ENCODE data around the gene TP53BP2. TPM values are rescaled to one million over a fixed set of nuclear protein-coding genes. Genes with fewer than 3 reads are reported as not detected.
"Not testable (repeated sequence)": the region's sequence is repeated elsewhere in the genome, so short reads cannot be mapped to it uniquely, and the experiment has no call there.

TP53BP2 gene
- total RNA-seq, 1 donor from 2014 or later = 47.4 TPM

DNA sequence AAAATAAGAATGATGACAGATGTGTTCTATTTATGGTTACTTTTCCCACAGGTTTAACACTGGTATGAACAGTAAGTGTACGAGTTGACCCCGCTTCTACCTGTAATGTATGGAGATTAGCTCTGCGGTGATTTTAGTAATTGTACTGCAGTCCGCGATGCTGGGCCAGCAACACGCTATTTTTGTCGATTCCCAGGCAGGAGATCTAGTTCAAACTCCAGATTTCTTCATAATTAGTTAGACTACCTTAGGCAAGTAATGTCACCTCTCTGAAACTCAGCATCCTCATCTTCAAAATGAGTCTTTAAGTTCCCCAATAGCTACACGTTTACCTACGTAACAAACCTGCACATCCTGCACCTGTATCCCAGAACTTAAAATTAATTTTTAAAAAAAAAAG, 21.5 kb downstream of the TP53BP2 start:
- no peak for DNase-seq (ENCODE audit: low spot score)
- no peaks in the 10 kb centered on the region for H3K9me3 Mint-ChIP-seq (ENCODE audit: low read depth)
- peaks cover 4% of the 10 kb centered on the region for H3K36me3 Mint-ChIP-seq (ENCODE audit: low read depth)
- no peak overlapping the region for H3K4me3 Mint-ChIP-seq (ENCODE audit: unreplicated experiment)
- H3K27ac Mint-ChIP-seq (ENCODE audit: unreplicated experiment) = no peak overlapping the region
- TF ChIP-seq, protein P1, sequence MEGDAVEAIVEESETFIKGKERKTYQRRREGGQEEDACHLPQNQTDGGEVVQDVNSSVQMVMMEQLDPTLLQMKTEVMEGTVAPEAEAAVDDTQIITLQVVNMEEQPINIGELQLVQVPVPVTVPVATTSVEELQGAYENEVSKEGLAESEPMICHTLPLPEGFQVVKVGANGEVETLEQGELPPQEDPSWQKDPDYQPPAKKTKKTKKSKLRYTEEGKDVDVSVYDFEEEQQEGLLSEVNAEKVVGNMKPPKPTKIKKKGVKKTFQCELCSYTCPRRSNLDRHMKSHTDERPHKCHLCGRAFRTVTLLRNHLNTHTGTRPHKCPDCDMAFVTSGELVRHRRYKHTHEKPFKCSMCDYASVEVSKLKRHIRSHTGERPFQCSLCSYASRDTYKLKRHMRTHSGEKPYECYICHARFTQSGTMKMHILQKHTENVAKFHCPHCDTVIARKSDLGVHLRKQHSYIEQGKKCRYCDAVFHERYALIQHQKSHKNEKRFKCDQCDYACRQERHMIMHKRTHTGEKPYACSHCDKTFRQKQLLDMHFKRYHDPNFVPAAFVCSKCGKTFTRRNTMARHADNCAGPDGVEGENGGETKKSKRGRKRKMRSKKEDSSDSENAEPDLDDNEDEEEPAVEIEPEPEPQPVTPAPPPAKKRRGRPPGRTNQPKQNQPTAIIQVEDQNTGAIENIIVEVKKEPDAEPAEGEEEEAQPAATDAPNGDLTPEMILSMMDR (IDR thresholded peaks at IDR 0.05) = no peak
- peaks cover 55% of the 10 kb centered on the region for H3K4me1 Mint-ChIP-seq (ENCODE audit: low read depth)
- no peaks in the 10 kb centered on the region for H3K27me3 Mint-ChIP-seq (ENCODE audit: low read depth)

DNA sequence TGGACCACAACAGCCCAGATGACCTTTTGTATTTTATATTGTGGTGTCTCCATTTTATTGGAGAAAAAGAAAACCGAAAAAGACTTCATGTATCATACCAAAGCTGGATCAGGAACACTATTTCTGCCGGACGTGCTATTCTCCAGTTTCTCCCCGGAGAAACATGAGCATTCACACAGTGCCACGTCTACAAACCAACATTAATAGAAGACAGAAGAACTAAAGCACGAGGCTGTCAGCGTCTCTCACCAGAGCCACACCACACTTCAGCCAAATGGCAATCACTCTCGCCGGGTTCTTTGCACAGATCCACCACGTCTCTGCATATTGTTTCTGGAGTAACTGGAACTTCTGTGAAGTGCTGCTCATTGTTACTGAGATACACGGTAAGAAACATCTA, 24.8 kb downstream of the TP53BP2 start:
- DNase-seq (ENCODE audit: low spot score) = no peak
- Mint-ChIP-seq H3K4me3 (ENCODE audit: unreplicated experiment) (no peak overlapping the region), H3K27ac (ENCODE audit: unreplicated experiment) (peak overlapping the region; percentile 91), H3K27me3 (ENCODE audit: low read depth) (no peaks in the 10 kb centered on the region), H3K4me1 (ENCODE audit: low read depth) (peaks cover 49% of the 10 kb centered on the region), H3K9me3 (ENCODE audit: low read depth) (no peaks in the 10 kb centered on the region), H3K36me3 (ENCODE audit: low read depth) (peaks cover 8% of the 10 kb centered on the region)
- TF ChIP-seq, protein P1 (IDR thresholded peaks at IDR 0.05) = no peak

DNA sequence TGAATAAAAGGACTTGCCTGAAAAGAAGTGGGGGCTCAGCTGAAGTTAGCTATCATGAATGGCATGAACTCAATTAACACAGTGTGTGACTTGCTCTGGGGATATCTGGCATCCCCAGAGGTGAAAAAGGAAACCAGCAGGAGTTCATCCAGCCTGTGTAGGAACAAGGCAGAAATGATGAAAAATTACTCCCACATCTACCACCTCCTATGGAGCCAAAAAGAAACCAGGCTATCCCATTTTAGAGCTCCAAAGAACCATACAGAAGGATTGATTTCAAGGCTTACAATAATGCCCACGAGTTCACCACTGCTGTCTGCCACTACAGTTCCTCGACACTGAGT, 25.3 kb downstream of the TP53BP2 start:
- no peaks in the 10 kb centered on the region for H3K9me3 Mint-ChIP-seq (ENCODE audit: low read depth)
- H3K27me3 Mint-ChIP-seq (ENCODE audit: low read depth) = no peaks in the 10 kb centered on the region
- peaks cover 8% of the 10 kb centered on the region for H3K36me3 Mint-ChIP-seq (ENCODE audit: low read depth)
- no peak overlapping the region for H3K4me3 Mint-ChIP-seq (ENCODE audit: unreplicated experiment)
- H3K27ac Mint-ChIP-seq (ENCODE audit: unreplicated experiment) = peak overlapping the region; percentile 91
- TF ChIP-seq, protein P1 (IDR thresholded peaks at IDR 0.05) = no peak
- H3K4me1 Mint-ChIP-seq (ENCODE audit: low read depth) = peaks cover 49% of the 10 kb centered on the region
- DNase-seq (ENCODE audit: low spot score) = no peak

- TF ChIP-seq, protein P1 (IDR thresholded peaks at IDR 0.05) = no peak
- no peak for DNase-seq (ENCODE audit: low spot score)
- peak overlapping the region; percentile 91 for H3K27ac Mint-ChIP-seq (ENCODE audit: unreplicated experiment)
- no peak overlapping the region for H3K4me3 Mint-ChIP-seq (ENCODE audit: unreplicated experiment)
- no peaks in the 10 kb centered on the region for H3K27me3 Mint-ChIP-seq (ENCODE audit: low read depth)
- H3K36me3 Mint-ChIP-seq (ENCODE audit: low read depth) = peaks cover 8% of the 10 kb centered on the region
- no peaks in the 10 kb centered on the region for H3K9me3 Mint-ChIP-seq (ENCODE audit: low read depth)
- H3K4me1 Mint-ChIP-seq (ENCODE audit: low read depth) = peaks cover 53% of the 10 kb centered on the region
These were observed 25.8 kb downstream of the TP53BP2 start for GRCh38 chr1:223819730-223820514.

- Mint-ChIP-seq H3K4me1 (ENCODE audit: low read depth) (peaks cover 42% of the 10 kb centered on the region), H3K36me3 (ENCODE audit: low read depth) (peaks cover 23% of the 10 kb centered on the region)
- not testable (repeated sequence) for H3K27me3 Mint-ChIP-seq (ENCODE audit: low read depth); H3K9me3 Mint-ChIP-seq (ENCODE audit: low read depth); H3K4me3 Mint-ChIP-seq (ENCODE audit: unreplicated experiment); H3K27ac Mint-ChIP-seq (ENCODE audit: unreplicated experiment); DNase-seq (ENCODE audit: low spot score)
These were observed 28.5 kb downstream of the TP53BP2 start for GRCh38 chr1:223817265-223817664.

GRCh38 chr1:223815865-223816264, 29.9 kb downstream of the TP53BP2 start:
- Mint-ChIP-seq H3K36me3 (ENCODE audit: low read depth) (peaks cover 26% of the 10 kb centered on the region), H3K27ac (ENCODE audit: unreplicated experiment) (peak overlapping the region; percentile 37), H3K4me3 (ENCODE audit: unreplicated experiment) (no peak overlapping the region), H3K27me3 (ENCODE audit: low read depth) (no peaks in the 10 kb centered on the region), H3K9me3 (ENCODE audit: low read depth) (no peaks in the 10 kb centered on the region), H3K4me1 (ENCODE audit: low read depth) (peaks cover 35% of the 10 kb centered on the region)
- no peak for DNase-seq (ENCODE audit: low spot score)
- TF ChIP-seq, protein P1 (IDR thresholded peaks at IDR 0.05) = no peak

Measured in chondrocyte (in vitro differentiated cells).